C4-2B (cell line): ENCODE measurements around the gene CMPK1.

Experiments
- CTCF ChIP-seq: fragments of 450-650 bp; conservative IDR thresholded peaks from 2 replicates; pipeline ENCODE4 v1.5.1; 2017; ENCODE audit warnings: mild to moderate bottlenecking
- ZFX ChIP-seq: fragments of 450-650 bp; IDR thresholded peaks from 2 replicates; pipeline ENCODE4 v1.6.1; 2017

GRCh38 chr1:47333922-47334764, 553 bp downstream of the CMPK1 start:
- TF ChIP-seq CTCF = peak; percentile 31
- TF ChIP-seq ZFX = peak; percentile 88
